Cerebellar cortex (tissue), 1 donor: ENCODE measurements around the gene SALL3.
"Not testable (repeated sequence)": the region's sequence is repeated elsewhere in the genome, so short reads cannot be mapped to it uniquely, and the experiment has no call there.

ENCODE experiments used
- DNase-seq: peaks from one replicate; pipeline ENCODE4 v3.0.0-alpha.2; 2015; ENCODE audit warnings: low spot score

Gene SALL3

DNA sequence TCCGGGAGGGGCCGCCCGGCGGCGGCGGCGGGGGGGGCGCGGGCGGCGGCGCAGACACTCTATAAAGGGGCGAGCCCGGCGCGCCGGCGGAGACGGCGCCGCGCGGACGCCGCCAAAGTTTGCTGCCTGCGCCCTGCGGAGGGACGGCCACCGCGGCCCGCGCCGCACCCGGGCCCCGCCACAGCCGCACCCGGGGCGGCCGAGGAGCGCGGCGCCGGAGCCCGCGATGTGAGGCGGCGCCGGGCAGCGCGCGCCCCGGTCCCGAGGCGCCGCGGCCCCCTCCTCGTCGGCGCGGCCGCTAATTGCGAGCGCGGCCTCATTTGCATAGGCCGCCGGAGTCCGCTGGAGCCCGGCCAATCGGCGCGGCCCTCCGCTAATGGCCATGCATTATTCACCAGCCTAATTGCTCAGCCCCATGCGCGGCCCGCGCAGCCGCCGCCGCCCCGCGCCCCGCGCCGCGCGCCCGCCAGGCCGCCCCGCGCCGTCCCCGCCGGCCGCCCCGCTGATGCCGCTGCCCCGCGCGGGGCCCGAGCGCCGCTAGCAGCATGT, at the start of gene SALL3:
Gene SALL3 (plus strand): TSS at position 89 of the 549 bp plus-strand sequence. CDS start 457 bp downstream, at position 546.
- no peak for DNase-seq

DNA sequence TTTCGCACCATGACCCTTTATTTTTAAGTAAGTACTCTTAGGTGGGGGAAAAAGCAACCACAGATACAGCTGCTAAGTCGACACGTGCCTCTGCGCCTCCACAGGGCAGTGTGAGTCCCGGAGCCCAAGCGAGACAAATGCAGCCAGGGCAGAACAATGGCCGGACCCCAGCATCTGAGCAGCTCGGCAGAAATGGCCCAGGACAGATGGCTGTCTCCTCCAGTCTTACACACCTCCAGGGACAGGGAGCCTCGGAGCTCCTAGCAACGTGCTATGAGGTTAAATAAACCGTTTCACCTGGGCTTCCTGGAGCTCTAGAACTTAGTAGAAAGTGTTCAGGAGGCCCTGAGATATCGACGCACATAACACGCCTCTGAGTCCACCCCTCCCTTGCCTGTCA, 47.3 kb upstream of the SALL3 start:
- DNase-seq = no peak

DNA sequence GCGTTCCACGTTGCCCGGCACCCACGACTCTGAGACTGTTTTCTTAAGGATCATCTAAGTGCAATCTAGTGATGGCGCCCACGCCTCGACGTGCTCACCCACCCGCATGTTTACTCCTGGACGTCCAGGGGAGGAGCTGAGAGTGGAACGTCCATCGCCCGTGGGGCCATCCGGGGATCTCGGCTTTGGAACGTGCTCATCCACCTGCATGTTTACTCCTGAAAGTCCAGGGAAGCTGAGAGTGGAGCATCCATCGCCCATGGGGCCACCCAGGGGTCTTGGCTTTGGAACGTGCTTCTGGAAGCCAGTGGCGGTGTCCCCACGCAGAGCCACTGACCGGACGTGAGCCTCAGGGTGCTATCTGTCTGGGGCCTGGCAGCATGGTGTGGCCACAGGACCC, 45.6 kb upstream of the SALL3 start:
- DNase-seq = no peak

DNA sequence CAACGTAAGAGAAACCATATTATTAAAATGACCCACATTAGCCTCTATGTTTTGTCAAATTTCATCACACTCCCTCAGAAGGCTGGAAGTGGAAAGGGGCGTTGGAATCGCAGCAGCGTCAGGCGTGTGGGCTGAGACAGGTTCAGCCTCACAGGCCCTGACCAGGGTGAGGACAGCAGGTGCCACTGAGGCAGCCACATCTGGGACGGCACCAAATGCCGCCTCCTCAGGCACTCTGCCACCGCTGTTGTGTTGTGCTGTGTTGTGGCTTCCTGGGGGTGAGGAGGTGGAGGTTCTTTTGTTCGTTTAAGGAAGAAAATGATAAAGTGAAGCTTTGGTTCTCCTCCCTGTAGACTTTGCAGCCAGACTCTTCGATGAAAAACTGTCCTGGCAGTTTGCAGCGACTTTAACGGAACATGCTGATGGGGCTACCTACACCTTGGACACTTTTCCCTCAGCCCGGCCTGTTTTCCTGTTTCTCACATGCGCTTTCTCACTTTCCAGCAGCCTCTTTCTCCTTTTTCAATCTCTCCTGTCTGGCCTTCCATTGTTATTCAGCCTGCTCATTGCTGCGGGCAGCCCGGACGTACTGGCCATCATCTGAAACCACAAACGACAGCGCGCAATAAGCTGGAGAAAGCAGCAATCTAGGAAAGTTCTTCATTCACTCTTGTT, 44.9 kb upstream of the SALL3 start:
- DNase-seq = no peak

DNA sequence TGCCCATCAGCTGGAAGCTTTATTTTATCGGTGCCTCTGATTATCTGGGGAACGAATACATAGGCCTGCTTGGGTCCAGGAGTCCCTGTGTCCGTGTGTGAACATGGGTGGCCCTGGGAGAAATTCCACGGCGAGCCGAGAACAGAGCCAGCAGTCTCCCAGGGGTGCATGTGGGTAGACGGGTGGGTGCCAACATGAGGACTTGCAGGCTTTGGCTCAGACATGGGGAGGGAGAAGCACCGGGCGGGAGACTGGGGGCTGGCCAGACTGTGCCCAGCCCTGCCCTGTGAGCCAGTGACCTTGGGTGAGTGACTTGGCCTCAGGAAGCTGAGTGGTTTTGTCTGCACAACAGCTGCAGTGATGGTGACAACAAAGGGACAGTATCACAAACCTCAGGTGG, 44.2 kb upstream of the SALL3 start:
- DNase-seq = no peak

DNA sequence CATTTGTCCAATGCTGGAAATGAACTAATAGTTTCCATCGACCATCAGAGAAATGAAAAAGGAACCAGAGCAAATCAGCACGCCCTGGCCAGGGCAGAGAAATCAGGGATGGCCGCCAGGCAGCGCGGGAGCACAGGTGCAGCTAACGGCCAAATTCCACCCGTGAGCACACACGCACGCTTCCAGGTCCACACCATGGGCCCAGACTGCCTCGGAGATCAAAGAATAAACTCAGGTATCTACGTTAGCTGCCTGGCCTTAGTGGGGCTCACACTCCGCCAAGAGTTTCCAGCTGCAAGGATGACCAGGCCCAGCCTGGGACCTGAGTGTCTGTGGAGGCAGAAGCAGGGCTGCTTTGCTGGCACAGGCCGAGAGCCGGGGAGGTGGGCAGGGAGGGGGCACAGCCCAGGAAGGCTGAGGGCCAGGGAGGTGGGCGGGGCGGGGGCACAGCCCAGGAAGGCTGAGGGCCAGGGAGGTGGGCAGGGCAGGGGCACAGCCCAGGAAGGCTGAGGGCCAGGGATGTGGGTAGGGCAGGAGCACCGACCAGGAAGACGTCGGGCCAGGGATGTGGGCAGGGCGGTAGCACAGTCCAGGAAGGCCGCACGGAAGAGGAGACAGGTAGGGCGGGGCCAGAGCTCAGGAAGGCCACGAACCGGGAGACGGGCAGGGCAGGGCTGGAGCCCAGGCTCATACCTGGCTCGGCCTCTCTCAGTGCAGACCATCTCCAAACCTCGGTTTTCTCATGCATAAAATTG, 43.2 kb upstream of the SALL3 start:
- no peak for DNase-seq

DNA sequence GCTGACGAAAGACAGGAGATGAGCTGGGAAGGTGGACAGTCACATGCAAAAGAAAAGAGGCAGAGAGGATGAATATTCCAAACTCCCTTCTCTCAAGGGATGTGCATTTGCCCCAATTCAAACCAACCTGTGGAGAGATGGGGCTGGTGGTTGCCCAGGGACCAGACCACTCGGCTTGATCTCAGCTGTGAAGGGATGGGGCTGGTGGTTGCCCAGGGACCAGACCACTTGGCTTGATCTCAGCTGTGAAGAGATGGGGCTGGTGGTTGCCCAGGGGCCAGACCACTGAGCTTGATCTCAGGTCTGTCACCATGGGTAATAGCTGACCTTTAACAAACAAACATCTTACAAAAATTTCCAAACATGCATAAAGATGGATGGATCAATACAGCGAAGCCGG, 42.5 kb upstream of the SALL3 start:
- no peak for DNase-seq

DNA sequence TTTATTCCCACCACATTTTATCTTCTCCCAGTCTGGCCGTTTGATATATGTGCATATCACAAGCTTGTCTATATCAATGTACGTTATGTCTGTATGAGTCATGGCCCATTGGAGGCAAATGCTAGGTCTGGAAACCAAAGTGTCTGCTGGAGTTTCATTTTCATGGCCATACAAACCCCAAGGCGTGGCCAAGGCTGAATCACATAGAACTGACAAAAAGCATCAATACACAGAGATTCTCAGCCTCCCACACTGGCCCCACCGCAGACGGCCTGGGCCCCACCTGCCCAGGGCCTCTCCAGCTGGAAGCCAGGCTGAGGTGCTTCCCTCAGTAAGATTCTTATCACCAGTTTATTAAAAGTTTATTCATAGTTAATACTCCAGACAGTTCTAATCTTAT, 40.5 kb upstream of the SALL3 start:
- DNase-seq = no peak

DNA sequence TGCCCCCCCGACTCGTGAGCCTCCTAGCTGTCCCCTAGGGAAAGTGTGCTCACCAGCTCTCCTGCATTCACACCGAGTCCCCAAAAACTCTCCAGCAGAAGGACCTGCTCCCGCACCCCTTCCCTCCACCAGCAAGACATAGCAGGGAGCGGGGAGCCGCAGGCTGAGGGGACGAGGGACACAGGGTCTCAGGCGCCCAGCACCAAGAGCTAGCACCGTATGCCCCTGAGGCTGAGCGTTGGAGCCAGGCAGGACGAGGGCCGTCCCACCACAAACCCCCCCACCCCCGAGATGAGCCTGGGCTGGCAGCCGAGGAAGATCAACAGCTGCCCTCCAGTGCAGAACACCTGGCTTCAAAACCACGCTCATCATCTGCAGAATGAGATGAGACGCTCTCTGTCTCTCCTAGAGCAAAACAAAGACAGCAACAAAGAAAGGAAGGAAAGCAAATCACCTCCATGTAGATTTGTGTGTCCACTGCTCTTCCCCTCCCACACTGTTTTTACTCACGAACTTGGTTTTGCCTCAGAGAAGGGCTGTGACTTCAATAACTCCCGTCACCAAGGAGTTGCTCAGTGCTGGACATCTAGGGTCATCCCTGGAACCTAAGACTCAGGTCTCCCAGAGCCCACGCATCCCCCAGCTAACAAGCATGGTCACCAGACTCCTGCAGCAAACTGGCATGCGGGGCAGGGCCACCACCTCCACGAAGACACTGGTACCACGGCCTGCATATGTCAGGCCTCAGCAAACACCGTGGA, 39.7 kb upstream of the SALL3 start:
- DNase-seq = no peak

DNA sequence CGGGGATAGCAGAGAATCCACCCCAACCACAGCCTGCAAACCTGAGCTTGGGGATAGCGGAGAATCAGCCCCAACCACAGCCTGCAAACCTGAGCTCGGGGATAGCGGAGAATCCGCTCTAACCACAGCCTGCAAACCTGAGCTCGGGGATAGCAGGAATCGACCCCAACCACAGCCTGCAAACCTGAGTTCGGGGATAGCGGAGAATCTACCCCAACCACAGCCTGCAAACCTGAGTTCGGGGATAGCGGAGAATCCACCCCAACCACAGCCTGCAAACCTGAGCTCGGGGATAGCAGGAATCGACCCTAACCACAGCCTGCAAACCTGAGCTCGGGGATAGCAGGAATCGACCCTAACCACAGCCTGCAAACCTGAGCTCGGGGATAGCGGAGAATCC, 37.4 kb upstream of the SALL3 start:
- DNase-seq = not testable (repeated sequence)

DNA sequence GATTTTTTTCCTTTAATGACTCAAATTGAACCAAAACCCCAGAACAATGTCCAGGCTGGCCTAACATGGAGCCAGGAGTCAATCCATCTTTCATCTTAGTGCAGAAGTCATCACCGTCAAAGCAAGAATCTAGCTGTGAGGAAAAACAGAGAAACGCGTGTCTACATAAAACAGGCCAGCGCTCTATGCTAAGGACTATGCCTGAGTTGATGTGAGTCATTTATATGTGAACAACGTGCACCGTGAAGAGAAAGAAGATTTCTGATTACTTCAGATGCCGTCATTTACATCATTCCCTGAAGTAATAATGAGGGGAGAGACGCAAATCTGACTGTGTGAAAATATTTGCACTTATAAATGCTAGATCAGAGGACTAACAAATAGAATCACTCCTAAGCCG, 34.0 kb upstream of the SALL3 start:
- DNase-seq = no peak

DNA sequence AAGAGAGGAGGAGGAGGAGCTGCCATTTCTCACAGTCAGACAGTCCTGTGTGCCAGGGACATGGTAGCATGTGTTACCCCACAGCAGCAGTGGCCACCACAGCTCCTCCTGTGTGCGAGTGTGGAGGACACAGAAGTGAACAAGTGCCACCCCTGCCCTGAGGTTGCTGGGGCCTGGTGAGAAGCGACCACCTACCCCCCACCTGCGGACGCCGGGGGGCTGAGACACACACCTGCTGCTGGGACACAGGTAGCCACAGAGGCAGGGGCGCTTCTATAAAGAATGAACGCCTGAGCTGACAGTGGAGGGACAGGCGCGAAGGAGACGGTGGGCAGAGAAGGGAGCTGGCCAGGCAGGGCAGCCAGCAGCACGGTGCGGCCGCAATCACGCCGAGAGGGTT, 32.3 kb upstream of the SALL3 start:
- DNase-seq = no peak

DNA sequence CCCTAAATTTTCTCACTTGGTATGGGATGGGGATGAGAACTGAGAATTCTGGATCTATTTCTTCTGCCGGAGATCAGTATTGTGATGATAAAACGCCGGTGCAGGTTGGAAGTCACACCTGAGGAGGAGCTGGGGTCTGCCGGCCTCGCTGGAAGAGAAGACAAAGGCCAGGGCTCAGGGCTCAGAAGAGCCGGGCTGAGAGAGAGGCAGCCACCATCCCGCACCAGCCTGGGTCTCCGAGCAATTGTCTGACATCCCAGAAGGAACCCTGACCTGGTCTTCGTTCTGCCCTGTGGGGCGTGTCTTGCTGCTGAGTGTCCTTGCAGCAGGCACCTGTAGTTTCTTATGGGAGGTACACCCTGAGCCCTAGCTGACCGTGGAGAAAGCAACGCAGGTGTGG, 31.4 kb upstream of the SALL3 start:
- no peak for DNase-seq

DNA sequence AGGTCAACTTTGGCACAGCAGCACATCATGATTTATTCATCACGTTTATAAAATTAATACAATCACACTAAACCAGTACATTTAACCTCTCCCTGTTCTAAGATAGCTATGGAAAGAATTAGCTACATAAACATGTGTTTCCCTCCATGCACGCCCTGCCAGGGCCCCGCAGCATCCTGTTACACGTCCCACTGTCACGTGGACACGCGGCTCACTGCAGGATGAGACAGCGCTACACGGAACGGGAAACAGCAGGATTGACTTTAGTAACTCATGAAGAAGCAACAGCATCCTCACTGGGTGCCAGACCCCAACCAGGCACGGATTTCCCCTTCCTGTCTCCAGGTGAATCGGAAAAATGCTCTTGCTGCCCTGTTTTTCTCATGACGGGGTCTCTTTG, 30.9 kb upstream of the SALL3 start:
- no peak for DNase-seq

DNA sequence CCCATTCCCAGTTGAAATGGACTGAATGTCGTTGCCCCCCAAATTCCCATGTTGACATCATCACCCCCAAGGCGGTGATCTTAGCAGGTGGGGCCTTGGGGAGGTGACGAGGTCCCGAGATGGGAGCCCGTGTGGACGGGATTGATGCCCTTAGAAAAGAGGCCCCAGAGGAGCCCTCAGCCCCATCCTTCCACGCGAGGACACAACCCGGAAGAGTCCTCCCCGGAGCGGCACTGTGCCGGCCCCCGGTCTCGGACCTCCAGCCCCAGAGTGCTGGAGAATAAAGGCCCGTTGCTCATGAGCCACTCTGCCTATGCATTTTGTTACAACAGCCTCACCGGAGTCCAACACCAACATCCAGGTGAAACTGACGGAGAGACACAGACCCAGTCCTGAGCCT, 30.4 kb upstream of the SALL3 start:
- DNase-seq = no peak

DNA sequence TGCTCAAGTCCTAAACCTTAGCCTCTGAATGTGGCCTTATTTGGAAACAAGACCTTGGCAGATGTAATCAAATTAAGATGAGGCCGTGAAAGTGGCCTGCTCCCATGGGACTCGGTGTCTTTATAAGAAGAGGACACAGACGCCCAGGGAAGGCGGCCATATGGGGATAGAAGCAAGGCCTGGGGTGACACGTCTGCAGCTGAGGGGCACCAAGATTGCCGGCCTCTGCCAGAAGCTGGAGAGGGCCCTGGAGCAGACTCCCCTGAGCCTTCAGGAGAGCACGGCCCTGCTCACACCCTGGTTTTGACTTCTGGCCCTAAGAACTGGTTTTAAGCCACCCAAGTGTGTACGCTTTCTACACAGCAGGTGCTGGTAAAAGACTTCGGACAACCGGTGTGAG, 29.2 kb upstream of the SALL3 start:
- DNase-seq = no peak

DNA sequence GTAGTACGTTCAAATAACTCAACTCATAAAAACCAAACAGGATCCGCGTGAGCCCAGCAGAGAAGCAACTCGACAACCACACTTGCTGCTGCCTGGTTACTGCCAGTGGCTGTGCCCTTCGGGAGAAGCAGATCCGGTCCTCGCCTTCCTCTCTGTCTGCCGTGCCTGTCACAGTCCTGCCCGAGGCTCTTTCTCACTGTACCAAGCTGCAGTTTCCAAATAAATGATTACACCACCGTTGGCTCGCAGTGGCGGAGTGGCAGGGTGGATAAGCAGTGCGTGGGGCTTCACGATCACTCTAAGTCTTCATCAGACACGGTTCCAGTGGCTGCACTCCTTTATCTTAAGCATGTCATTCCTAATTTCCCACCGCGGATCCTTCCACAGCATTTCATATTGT, 26.1 kb upstream of the SALL3 start:
- no peak for DNase-seq

DNA sequence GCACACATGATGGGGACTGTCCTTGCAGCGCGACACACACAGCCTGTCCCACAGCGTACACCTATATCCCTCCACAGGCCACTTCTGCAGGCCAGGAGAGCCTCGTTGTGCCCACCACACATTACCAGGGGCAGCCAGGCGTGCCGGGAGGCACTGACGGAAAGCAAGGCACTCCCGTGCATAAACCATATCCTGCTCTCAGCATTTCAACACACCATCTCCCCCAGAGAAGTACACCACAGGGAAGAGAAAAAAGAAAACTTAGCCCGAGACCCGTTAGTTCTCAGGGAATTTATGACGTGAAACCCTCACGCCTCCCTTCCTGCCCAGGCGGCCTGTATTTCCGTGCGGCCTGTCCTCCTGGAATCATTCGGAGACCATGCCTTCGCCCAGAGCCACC, 24.6 kb upstream of the SALL3 start:
- DNase-seq = no peak

DNA sequence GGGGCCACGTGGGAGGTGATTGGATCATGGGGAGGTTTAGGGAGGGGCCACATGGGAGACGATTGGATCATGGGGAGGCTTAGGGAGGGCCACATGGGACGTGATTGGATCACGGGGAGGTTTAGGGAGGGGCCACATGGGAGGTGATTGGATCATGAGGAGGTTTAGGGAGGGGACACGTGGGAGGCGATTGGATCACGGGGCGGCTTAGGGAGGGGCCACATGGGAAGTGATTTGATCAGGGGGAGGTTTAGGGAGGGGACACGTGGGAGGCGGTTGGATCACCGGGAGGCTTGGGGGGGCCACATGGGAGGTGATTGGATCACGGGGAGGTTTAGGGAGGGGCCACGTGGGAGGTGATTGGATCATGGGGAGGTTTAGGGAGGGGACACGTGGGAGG, 22.5 kb upstream of the SALL3 start:
- DNase-seq = no peak

DNA sequence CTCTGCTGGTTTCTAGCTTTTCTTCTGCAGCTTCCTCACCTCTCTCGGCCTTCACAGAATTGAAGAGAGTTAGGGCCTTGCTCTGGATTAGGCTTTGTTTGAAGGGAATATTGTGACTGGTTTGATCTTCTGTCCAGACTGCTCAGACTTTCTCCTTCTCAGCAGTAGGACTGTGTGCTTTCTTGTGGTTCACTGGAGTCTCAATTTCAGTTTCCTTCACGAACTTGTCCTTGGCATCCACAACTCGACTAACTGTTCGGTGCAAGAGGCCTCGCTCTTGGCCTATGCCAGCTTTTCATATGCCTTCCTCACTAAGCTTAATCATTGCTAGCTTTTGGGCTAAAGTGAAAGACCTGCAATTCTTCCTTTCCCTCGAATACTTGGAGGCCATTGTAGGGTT, 18.9 kb upstream of the SALL3 start:
- no peak for DNase-seq

DNA sequence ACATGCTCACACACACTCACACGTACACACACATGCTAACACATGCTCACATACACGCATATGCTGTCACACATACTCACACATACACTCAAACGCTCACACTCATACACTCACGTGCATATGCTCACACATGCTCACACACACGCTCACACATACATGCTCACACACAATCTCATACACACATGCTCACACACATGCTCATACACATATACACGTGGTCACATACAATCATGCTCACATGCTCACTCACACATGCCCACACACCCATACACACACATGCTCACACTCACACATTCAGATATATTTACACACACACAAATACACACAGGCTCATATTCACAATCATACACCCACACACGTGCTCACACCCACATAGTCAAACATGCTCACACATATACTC, 17.5 kb upstream of the SALL3 start:
- no peak for DNase-seq

DNA sequence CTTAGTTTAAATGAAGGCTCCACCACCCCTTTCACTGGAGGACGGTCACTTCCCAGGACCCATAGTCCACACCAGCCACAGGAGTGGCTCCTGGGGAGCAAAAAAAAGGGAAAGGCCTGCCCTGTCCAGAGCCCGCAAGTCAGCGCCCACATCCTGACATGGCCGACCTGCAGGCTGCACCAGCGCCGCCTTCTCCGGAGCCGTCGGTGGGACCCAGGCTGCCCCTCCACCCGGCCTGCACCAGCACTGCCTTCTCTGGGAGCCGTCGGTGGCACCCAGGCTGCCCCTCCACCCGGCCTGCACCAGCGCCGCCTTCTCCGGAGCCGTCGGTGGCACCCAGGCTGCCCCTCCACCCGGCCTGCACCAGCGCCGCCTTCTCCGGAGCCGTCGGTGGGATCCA, 14.9 kb upstream of the SALL3 start:
- not testable (repeated sequence) for DNase-seq

DNA sequence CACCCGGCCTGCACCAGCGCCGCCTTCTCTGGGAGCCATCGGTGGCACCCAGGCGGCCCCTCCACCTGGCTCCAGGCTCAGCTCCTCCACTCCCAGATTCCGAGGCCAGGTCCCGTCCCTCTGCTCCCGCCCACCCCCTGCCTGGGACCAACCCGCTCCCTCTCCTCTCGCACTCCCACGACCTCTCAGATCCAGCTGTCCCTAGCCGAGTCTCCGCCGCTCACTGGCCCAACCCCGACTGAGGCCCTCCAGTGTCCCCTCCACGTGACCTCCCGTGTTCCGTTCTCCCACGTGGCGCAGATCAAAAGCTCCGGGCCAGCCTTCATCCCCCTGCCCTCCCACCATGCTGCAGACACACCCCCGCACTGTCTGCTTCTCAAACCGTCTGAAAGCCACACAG, 14.4 kb upstream of the SALL3 start:
- DNase-seq = no peak
